Gastrocnemius medialis (tissue), 4 donors: Measurements from ENCODE around the gene KCNIP3. TPM values are rescaled to one million over a fixed set of nuclear protein-coding genes. Genes with fewer than 3 reads are reported as not detected.
A peak's percentile ranks its signal among the peaks of the same experiment; 100 is the strongest.

Experiments used
- ATAC-seq, 2 donors: fragments of 150-250 bp; one replicate each; pipeline ENCODE4 v1.9.1; 2016
- DNase-seq, 2 donors: peaks; one replicate each; pipeline ENCODE4 v3.0.0-alpha.2; 2019
- H3K27ac ChIP-seq, 4 donors: fragments of 200-600 bp; sonication (generic); 1 replicate in 1 of 4; 2 replicates in 3 of 4; pipeline ENCODE4 v1.5.1; 2016 to 2018; ENCODE audit warnings: mild to moderate bottlenecking in 2 of 4, moderate library complexity in 1 of 4
- H3K27me3 ChIP-seq, 3 donors: fragments of 200-600 bp; sonication (generic) in 2 of 3; 1 replicate in 1 of 3; 2 replicates in 2 of 3; pipeline versions ENCODE4 v1.5.1 to v1.6.0; 2016 to 2019; ENCODE audit warnings: mild to moderate bottlenecking in 1 of 3, moderate library complexity in 1 of 3
- H3K36me3 ChIP-seq, 2 donors: fragments of 200-600 bp; sonication (generic) in 1 of 2; one replicate each; pipeline ENCODE4 v1.5.1; 2017 to 2018
- H3K4me1 ChIP-seq, 2 donors: fragments of 200-600 bp; sonication (generic) in 1 of 2; one replicate each; pipeline ENCODE4 v1.5.1; 2016 to 2017; ENCODE audit warnings: mild to moderate bottlenecking in 2 of 2
- H3K4me3 ChIP-seq, 4 donors: fragments of 200-600 bp; sonication (generic) in 3 of 4; 1 replicate in 1 of 4; 2 replicates in 3 of 4; pipeline ENCODE4 v1.5.1; 2016 to 2019; ENCODE audit warnings: mild to moderate bottlenecking in 2 of 4
- H3K9me3 ChIP-seq, 3 donors: fragments of 200-600 bp; sonication (generic) in 2 of 3; 1 replicate in 1 of 3; 2 replicates in 2 of 3; pipeline ENCODE4 v1.5.1; 2016 to 2019
- CTCF ChIP-seq, 5 experiments: fragments of 450-650 bp in 3 of 5; fragments of 200-600 bp in 2 of 5; sonication (generic) in 2 of 5; IDR thresholded peaks in 4 of 5; conservative IDR thresholded peaks in 1 of 5; 1 replicate in 4 of 5; 2 replicates in 1 of 5; pipeline ENCODE4 v1.5.1; 2016 to 2019; ENCODE audit warnings: antibody characterized with exemption in 5 of 5, mild to moderate bottlenecking in 3 of 5, moderate library complexity in 3 of 5
- POLR2A ChIP-seq, 2 donors: fragments of 450-650 bp; IDR thresholded peaks; one replicate each; pipeline ENCODE4 v1.6.1; 2017; ENCODE audit warnings: antibody characterized with exemption in 2 of 2, mild to moderate bottlenecking in 2 of 2, moderate library complexity in 2 of 2
- in situ Hi-C, 4 donors: fragments of 200-750 bp; cut with MboI; loops; one replicate each; pipeline versions ENCODE4 v1.15.0 to v1.8.0; 2017; ENCODE audit warnings: low sequenced_read_pairs in 4 of 4
- intact Hi-C: fragments of 100-400 bp; cut with DNase I; formaldehyde crosslinking; loops from one replicate; pipeline ENCODE4 v1.15.1; 2023; ENCODE audit warnings: low total_unique reads
- total RNA-seq, 4 donors: library from RNA; depleted of rRNA; stranded (reverse); fragments of >200 nt; gene quantifications; one replicate each; pipeline versions ENCODE4 v1.1.0 to v1.2.3, GENCODE V29; 2016

KCNIP3 gene
- total RNA-seq, 4 donors from 2014 or later, result 0.55 to 2.9 (median 1.0) TPM

GRCh38 chr2:95345081-95345562, 48.0 kb downstream of the KCNIP3 start:
- no peak for TF ChIP-seq POLR2A (IDR thresholded peaks at IDR 0.05)
- no peak for TF ChIP-seq CTCF (IDR thresholded peaks at IDR 0.05 in 4 of 5, conservative IDR thresholded peaks at IDR 0.05 in 1 of 5)
- H3K27me3 ChIP-seq, result peaks cover 0 to 14% (median 7%) of the 10 kb centered on the region in 3 donors
- H3K9me3 ChIP-seq, result no peaks in the 10 kb centered on the region
- no peaks in the 10 kb centered on the region for H3K36me3 ChIP-seq
- H3K4me1 ChIP-seq, result peaks cover 3% of the 10 kb centered on the region in 2 donors
- H3K27ac ChIP-seq, result no peak overlapping the region
- peak overlapping the region; percentile 65 to 93 (median 78) for H3K4me3 ChIP-seq
- intact Hi-C loops, result loop anchor here (2.0 to 10.0 kb wide), 3 partner anchors 58 to 380 kb away; partner anchors contain the start of gene FAHD2A
- in situ Hi-C loops, result no loop called here
- ATAC-seq (no peak), DNase-seq (no peak)

GRCh38 chr2:95345563-95346230, 48.5 kb downstream of the KCNIP3 start:
- in situ Hi-C loops (no loop called here), intact Hi-C loops (loop anchor here (2.0 to 10.0 kb wide), 3 partner anchors 57 to 379 kb away; partner anchors contain the start of gene FAHD2A)
- Histone ChIP-seq H3K9me3 (no peaks in the 10 kb centered on the region), H3K27ac (peak overlapping the region; percentile 61 to 77 (median 69)), H3K27me3 (peaks cover 0 to 14% (median 7%) of the 10 kb centered on the region in 3 donors), H3K4me3 (peak overlapping the region; percentile 65 to 93 (median 78)), H3K4me1 (peaks cover 3% of the 10 kb centered on the region in 2 donors), H3K36me3 (no peaks in the 10 kb centered on the region)
- DNase-seq (peak; percentile 50 to 65), ATAC-seq (peak; percentile 83 to 87)
- TF ChIP-seq POLR2A (IDR thresholded peaks at IDR 0.05), result no peak
- peak; percentile 62 to 94 (median 85) for TF ChIP-seq CTCF (IDR thresholded peaks at IDR 0.05 in 4 of 5, conservative IDR thresholded peaks at IDR 0.05 in 1 of 5)

GRCh38 chr2:95346231-95346737, 49.1 kb downstream of the KCNIP3 start:
- peak in 1 of 2 donors; percentile 33 for DNase-seq
- Histone ChIP-seq H3K27me3 (peaks cover 0 to 14% (median 7%) of the 10 kb centered on the region in 3 donors), H3K4me3 (peak overlapping the region; percentile 65 to 93 (median 78)), H3K36me3 (no peaks in the 10 kb centered on the region), H3K9me3 (no peaks in the 10 kb centered on the region), H3K4me1 (peaks cover 3% of the 10 kb centered on the region in 2 donors), H3K27ac (peak overlapping the region; percentile 61 to 77 (median 69))
- in situ Hi-C loops (no loop called here), intact Hi-C loops (loop anchor here (10.0 kb wide), 2 partner anchors 339 to 379 kb away; no protein-coding TSS in a partner anchor)
- TF ChIP-seq CTCF (IDR thresholded peaks at IDR 0.05 in 4 of 5, conservative IDR thresholded peaks at IDR 0.05 in 1 of 5) (no peak), POLR2A (IDR thresholded peaks at IDR 0.05) (no peak)
- ATAC-seq, result peak; percentile 76 to 79

GRCh38 chr2:95346738-95347671, 49.9 kb downstream of the KCNIP3 start:
- intact Hi-C loops, result loop anchor here (10.0 kb wide), 2 partner anchors 338 to 378 kb away; no protein-coding TSS in a partner anchor
- peak in 1 of 2 donors; percentile 10 for ATAC-seq

More at GRCh38 chr2:95346738-95347671, 49.9 kb downstream of the KCNIP3 start:
- DNase-seq, result no peak
- Histone ChIP-seq H3K4me3 (peak overlapping the region; percentile 24 to 71 (median 52)), H3K4me1 (peaks cover 3% of the 10 kb centered on the region in 2 donors), H3K27me3 (peaks cover 0 to 10% (median 7%) of the 10 kb centered on the region in 3 donors), H3K36me3 (no peaks in the 10 kb centered on the region), H3K9me3 (no peaks in the 10 kb centered on the region), H3K27ac (peak overlapping the region in 1 of 4 donors; percentile 34)
- TF ChIP-seq CTCF (IDR thresholded peaks at IDR 0.05 in 4 of 5, conservative IDR thresholded peaks at IDR 0.05 in 1 of 5), result no peak
- no peak for TF ChIP-seq POLR2A (IDR thresholded peaks at IDR 0.05)
- in situ Hi-C loops, result no loop called here
